NCI-H2081 treated with DMSO at 0.1 percent for 48 hours (cell line): ENCODE data around the gene SORL1.

Experiments used
- DNase-seq: peaks from one replicate; lab custom pipeline; 2025; lab: John Stamatoyannopoulos, UW

The SORL1 gene

GRCh38 chr11:121656328-121657090 lies 204.4 kb downstream of the SORL1 start:
- DNase-seq = no peak

- no peak for DNase-seq
Measured at GRCh38 chr11:121657146-121657545, 205.0 kb downstream of the SORL1 start.

GRCh38 chr11:121659811-121660210 lies 207.7 kb downstream of the SORL1 start:
- no peak for DNase-seq

DNA sequence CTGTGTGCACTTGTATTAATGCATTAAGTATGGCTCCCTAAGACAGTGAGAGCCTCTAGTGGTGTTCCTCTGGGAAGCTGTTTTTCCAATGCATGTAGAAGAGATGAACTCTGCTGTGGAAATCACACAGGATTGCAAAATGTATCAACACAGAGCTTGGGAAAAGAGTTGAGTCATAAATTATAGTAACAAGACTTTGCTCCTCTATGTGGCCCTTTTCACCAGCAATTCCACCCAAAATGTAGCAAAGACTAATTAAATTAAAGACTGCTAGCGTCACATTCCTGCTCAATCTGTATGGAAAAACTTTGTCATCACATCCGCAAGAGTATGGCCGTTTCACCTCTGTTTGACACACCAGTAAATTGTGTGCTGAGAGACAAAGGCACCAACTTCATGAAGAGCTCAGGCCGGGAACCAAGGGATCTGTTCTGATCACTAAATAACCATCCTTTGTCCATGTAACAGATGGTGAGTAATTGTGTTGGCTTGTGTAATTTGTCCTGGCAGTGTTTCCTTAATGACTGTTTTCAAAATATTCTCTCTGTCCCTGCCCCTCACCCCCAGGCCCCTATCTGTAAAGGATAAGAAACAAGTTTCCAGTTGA lies 209.9 kb downstream of the SORL1 start:
- DNase-seq = peak; percentile 90

GRCh38 chr11:121664144-121664543 lies 212.0 kb downstream of the SORL1 start:
- DNase-seq = no peak

GRCh38 chr11:121665206-121665838 lies 213.2 kb downstream of the SORL1 start:
- peak; percentile 31 for DNase-seq

GRCh38 chr11:121667836-121668235 lies 215.7 kb downstream of the SORL1 start:
- no peak for DNase-seq

- DNase-seq = peak; percentile 65
Measured at GRCh38 chr11:121669422-121669821, 217.3 kb downstream of the SORL1 start.

DNA sequence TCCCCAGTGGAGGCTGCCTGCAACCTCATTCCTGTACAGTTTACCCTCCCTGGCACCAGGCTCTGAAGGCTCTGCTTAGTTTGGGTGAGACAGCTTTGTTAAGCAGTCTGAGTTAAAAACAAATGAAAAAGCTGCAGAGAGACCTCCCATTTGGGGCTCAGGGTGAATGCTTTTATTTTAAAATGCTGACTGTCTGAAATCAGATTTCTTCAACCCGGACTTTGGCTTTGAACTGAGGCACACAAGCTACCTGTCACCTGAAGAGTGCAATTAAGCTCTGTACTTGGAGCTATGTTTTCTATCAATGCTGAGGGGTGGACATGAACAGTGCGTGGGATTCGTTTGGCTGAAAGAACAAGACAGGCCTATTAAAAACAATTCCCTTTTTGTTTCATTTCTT lies 218.2 kb downstream of the SORL1 start:
- no peak for DNase-seq

- DNase-seq = peak; percentile 84
Measured at GRCh38 chr11:121670805-121671282, 218.7 kb downstream of the SORL1 start.

DNA sequence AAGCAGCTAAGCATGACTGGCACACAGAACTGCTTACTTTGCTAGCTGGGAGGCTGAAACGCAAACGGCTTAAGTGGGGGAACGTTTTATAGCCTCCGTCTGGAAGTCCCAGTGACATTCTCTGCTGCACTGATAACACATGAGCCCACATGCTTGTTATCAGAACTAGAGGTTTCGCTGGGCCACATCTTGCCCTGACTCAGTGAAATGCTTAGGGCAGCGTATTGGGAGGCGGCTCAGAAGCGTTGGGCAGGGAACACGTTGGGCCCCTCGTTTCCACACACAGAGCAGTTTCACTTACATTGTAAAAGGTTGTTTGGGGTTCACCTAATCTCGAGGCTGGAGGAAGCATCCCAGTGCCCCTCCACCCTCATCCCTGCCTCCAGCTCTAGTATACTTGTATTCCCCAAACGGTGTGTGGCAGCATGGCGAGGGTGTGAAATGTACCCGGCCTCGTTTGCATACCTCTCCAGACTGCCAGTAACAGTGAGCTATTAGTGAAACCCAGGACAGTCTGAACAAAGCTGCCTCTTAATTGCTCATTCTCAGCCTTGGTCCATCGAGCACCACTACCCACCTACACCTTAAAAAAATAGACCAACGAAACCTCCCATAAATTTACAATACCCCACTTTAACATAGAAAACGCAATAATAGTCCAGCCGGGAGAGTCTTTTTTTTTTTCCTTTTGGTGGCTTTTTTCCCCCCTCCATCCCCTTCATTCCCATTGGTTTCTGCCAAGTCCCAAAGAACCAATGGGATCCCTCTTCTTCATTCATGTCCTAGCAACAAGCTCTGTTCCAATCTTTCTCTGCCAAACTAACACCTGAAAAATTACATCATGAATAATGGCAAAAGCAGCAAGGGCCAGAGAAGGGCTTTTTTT lies 219.4 kb downstream of the SORL1 start:
- peak; percentile 95 for DNase-seq

DNA sequence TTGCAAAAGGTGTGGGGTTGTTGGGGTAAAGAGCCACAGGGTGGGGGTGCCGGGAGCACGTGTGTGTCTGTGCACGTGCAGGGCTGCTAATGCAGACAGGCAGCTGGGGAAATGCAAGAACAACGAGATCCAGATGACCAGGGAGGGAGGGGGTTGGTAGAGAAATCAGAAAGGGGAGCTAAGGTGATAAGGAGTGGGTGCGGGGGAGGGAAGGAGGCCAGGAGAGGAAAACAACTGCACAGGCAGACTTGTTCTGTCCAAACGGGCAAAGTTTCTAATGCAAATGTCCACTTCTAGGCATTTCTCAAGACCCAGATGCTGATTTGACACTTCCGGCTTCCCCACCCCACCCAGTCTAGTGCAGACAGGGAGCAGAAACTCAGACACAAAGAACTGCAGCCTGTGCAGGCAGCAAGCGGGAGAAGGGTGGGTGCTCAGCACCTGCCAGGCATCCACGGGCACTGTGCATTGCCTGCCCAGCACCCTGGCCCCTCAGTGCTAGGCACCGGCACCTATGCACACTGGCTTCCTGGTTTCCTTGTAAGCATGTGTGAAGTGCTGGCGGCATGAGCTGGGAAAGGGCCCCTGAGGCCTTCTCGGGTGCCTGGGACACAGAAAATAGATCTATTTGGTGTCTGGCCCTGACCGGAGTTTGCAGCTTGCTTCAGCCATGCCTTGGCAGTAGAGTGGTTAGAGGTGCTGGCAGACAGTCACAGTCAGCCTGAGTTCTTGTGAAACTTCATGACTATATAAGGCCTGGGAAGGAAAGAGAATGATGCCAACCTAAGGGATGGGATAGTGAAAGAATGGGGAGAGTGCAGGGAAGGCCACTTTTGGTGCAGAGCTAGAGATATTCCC lies 220.7 kb downstream of the SORL1 start:
- DNase-seq = no peak

- DNase-seq = no peak
Measured at GRCh38 chr11:121681550-121682268, 229.6 kb downstream of the SORL1 start.
